ENCODE data around the gene CYB561A3.

Gene CYB561A3

GRCh38 chr11:61332797-61333549 lies 28.7 kb downstream of the CYB561A3 start, which contains the start of the genes DDB1 and TKFC:
TSS of gene DDB1 (minus strand) at chr11:61333105. CDS start at chr11:61332968, 137 bp downstream.
TSS of gene TKFC (plus strand) at chr11:61333228. CDS start at chr11:61334729, 1,501 bp downstream.
- TF ChIP-seq YY1 (IDR thresholded peaks at IDR 0.05; ENCODE audit: low read depth) = peak; percentile 79
- TF ChIP-seq RAD21 (IDR thresholded peaks at IDR 0.05; ENCODE audit: low read depth) = no peak
- TF ChIP-seq TAF1 (IDR thresholded peaks at IDR 0.05; ENCODE audit: low read depth) = peak; percentile 98
- peak; percentile 41; the same call in 1 of the 2 replicates for TF ChIP-seq NFIC (IDR thresholded peaks at IDR 0.05)
- 0 out of 2 replicates have a peak, but pooled peaks have one; percentile 10 for TF ChIP-seq REST (IDR thresholded peaks at IDR 0.05; ENCODE audit: low read depth)
- TF ChIP-seq MAX (IDR thresholded peaks at IDR 0.05) = peak; percentile 91
- peak; percentile 81 for TF ChIP-seq TCF12 (IDR thresholded peaks at IDR 0.05; ENCODE audit: low read depth)
- peak; percentile 32; the same call in 1 of the 2 replicates for TF ChIP-seq TEAD4 (IDR thresholded peaks at IDR 0.05)
- TF ChIP-seq USF1 (IDR thresholded peaks at IDR 0.05) = peak; percentile 63
- TF ChIP-seq FOXM1 (IDR thresholded peaks at IDR 0.05; ENCODE audit: borderline replicate concordance, low read depth) = 0 out of 2 replicates have a peak, but pooled peaks have one; percentile 19
- TF ChIP-seq CREB1 (IDR thresholded peaks at IDR 0.05; ENCODE audit: low read depth) = no peak
- 0 out of 2 replicates have a peak, but pooled peaks have one; percentile 79 for TF ChIP-seq ZBTB7A (IDR thresholded peaks at IDR 0.05; ENCODE audit: low read depth)
- no peak for TF ChIP-seq EGR1 (IDR thresholded peaks at IDR 0.05)
- TF ChIP-seq CEBPB (IDR thresholded peaks at IDR 0.05) = 0 out of 2 replicates have a peak, but pooled peaks have one; percentile 2
- no peak; the same call in 1 of the 2 replicates for TF ChIP-seq EP300 (IDR thresholded peaks at IDR 0.05; ENCODE audit: borderline replicate concordance)

GRCh38 chr11:61332281-61332796 lies 29.3 kb downstream of the CYB561A3 start:
- no peak for TF ChIP-seq NFIC (IDR thresholded peaks at IDR 0.05)
- TF ChIP-seq REST (IDR thresholded peaks at IDR 0.05; ENCODE audit: low read depth) = no peak
- TF ChIP-seq TAF1 (IDR thresholded peaks at IDR 0.05; ENCODE audit: low read depth) = no peak
- TF ChIP-seq ZBTB7A (IDR thresholded peaks at IDR 0.05; ENCODE audit: low read depth) = no peak
- TF ChIP-seq FOXM1 (IDR thresholded peaks at IDR 0.05; ENCODE audit: borderline replicate concordance, low read depth) = no peak
- TF ChIP-seq USF1 (IDR thresholded peaks at IDR 0.05) = no peak
- no peak for TF ChIP-seq EGR1 (IDR thresholded peaks at IDR 0.05)
- no peak for TF ChIP-seq CREB1 (IDR thresholded peaks at IDR 0.05; ENCODE audit: low read depth)
- TF ChIP-seq MAX (IDR thresholded peaks at IDR 0.05) = no peak
- TF ChIP-seq EP300 (IDR thresholded peaks at IDR 0.05; ENCODE audit: borderline replicate concordance) = no peak
- no peak for TF ChIP-seq TCF12 (IDR thresholded peaks at IDR 0.05; ENCODE audit: low read depth)
- no peak for TF ChIP-seq RAD21 (IDR thresholded peaks at IDR 0.05; ENCODE audit: low read depth)
- no peak for TF ChIP-seq TEAD4 (IDR thresholded peaks at IDR 0.05)
- TF ChIP-seq CEBPB (IDR thresholded peaks at IDR 0.05) = no peak
- TF ChIP-seq YY1 (IDR thresholded peaks at IDR 0.05; ENCODE audit: low read depth) = no peak

GRCh38 chr11:61331651-61332050 lies 30.0 kb downstream of the CYB561A3 start:
- TF ChIP-seq YY1 (IDR thresholded peaks at IDR 0.05; ENCODE audit: low read depth) = no peak
- TF ChIP-seq CEBPB (IDR thresholded peaks at IDR 0.05) = no peak
- no peak for TF ChIP-seq TAF1 (IDR thresholded peaks at IDR 0.05; ENCODE audit: low read depth)
- TF ChIP-seq NFIC (IDR thresholded peaks at IDR 0.05) = no peak
- no peak for TF ChIP-seq MAX (IDR thresholded peaks at IDR 0.05)
- no peak for TF ChIP-seq CREB1 (IDR thresholded peaks at IDR 0.05; ENCODE audit: low read depth)
- no peak for TF ChIP-seq ZBTB7A (IDR thresholded peaks at IDR 0.05; ENCODE audit: low read depth)
- TF ChIP-seq EP300 (IDR thresholded peaks at IDR 0.05; ENCODE audit: borderline replicate concordance) = no peak
- no peak for TF ChIP-seq USF1 (IDR thresholded peaks at IDR 0.05)
- TF ChIP-seq REST (IDR thresholded peaks at IDR 0.05; ENCODE audit: low read depth) = no peak
- no peak for TF ChIP-seq EGR1 (IDR thresholded peaks at IDR 0.05)
- no peak for TF ChIP-seq TCF12 (IDR thresholded peaks at IDR 0.05; ENCODE audit: low read depth)
- no peak for TF ChIP-seq RAD21 (IDR thresholded peaks at IDR 0.05; ENCODE audit: low read depth)
- no peak for TF ChIP-seq TEAD4 (IDR thresholded peaks at IDR 0.05)
- no peak for TF ChIP-seq FOXM1 (IDR thresholded peaks at IDR 0.05; ENCODE audit: borderline replicate concordance, low read depth)

Measured in Ishikawa (cell line).